Mesenchymal stem cell (in vitro differentiated cells and primary cell): ENCODE results near the gene BBS10.

Experiments
- DNase-seq: peaks from one replicate; pipeline ENCODE4 v3.0.0-alpha.2; 2013
- H2AFZ ChIP-seq: one replicate; pipeline ENCODE4 v1.6.1; 2013; ENCODE audit warnings: low read depth, mild to moderate bottlenecking, control low read depth, inconsistent platforms, low read length, moderate library complexity
- H2AK5ac ChIP-seq: 2 replicates; pipeline ENCODE4 v1.6.1; 2013; ENCODE audit warnings: low read length, moderate library complexity, mild to moderate bottlenecking, inconsistent platforms; ENCODE audit not compliant: severe bottlenecking
- H2BK120ac ChIP-seq: one replicate; pipeline ENCODE4 v1.6.1; 2013; ENCODE audit warnings: low read depth, mild to moderate bottlenecking, inconsistent platforms, low read length, moderate library complexity
- H2BK12ac ChIP-seq, 2 experiments: one replicate each; pipeline ENCODE4 v1.6.1; 2013; ENCODE audit warnings: inconsistent platforms in 2 of 2, low read length in 2 of 2, mild to moderate bottlenecking in 2 of 2, moderate library complexity in 2 of 2, control low read depth in 1 of 2
- H2BK15ac ChIP-seq: one replicate; pipeline ENCODE4 v1.6.1; 2013; ENCODE audit warnings: mild to moderate bottlenecking, low read depth, inconsistent platforms; ENCODE audit not compliant: poor library complexity, severe bottlenecking
- H2BK5ac ChIP-seq: 2 replicates; pipeline ENCODE4 v1.6.1; 2013; ENCODE audit warnings: low read depth, mild to moderate bottlenecking, low read length, control low read depth, inconsistent platforms; ENCODE audit not compliant: poor library complexity, severe bottlenecking
- H3K14ac ChIP-seq, 2 experiments: one replicate each; pipeline ENCODE4 v1.6.1; 2013; ENCODE audit warnings: inconsistent platforms in 2 of 2, low read length in 2 of 2, control low read depth in 1 of 2, mild to moderate bottlenecking in 1 of 2, moderate library complexity in 1 of 2
- H3K18ac ChIP-seq, 2 experiments: one replicate each; pipeline ENCODE4 v1.6.1; 2013; ENCODE audit warnings: inconsistent platforms in 2 of 2, low read length in 2 of 2, control low read depth in 1 of 2, low read depth in 1 of 2, mild to moderate bottlenecking in 1 of 2
- H3K23ac ChIP-seq, 2 experiments: one replicate each; pipeline ENCODE4 v1.6.1; 2013; ENCODE audit warnings: inconsistent platforms in 2 of 2, low read length in 2 of 2, mild to moderate bottlenecking in 2 of 2, moderate library complexity in 2 of 2, control low read depth in 1 of 2
- H3K27ac ChIP-seq: 2 replicates; pipeline ENCODE4 v1.5.1; 2013; ENCODE audit warnings: mild to moderate bottlenecking, moderate library complexity, low read length, control low read depth, inconsistent platforms; ENCODE audit not compliant: poor library complexity, severe bottlenecking
- H3K27me3 ChIP-seq, 2 experiments: 2 replicates each; pipeline versions ENCODE4 v1.6.1 to v1.7.0; 2013; ENCODE audit warnings: low read length in 2 of 2, mild to moderate bottlenecking in 2 of 2, moderate library complexity in 2 of 2, control low read depth in 1 of 2, inconsistent platforms in 1 of 2; ENCODE audit not compliant: control insufficient read depth in 1 of 2, insufficient read depth in 1 of 2
- H3K36me3 ChIP-seq, 2 experiments: 2 replicates each; pipeline versions ENCODE4 v1.6.1 to v1.7.0; 2013; ENCODE audit warnings: low read length in 2 of 2, control low read depth in 1 of 2, inconsistent platforms in 1 of 2, low read depth in 1 of 2, mild to moderate bottlenecking in 1 of 2; ENCODE audit not compliant: insufficient read depth in 2 of 2, control insufficient read depth in 1 of 2
- H3K4ac ChIP-seq, 2 experiments: one replicate each; pipeline ENCODE4 v1.6.1; 2013; ENCODE audit warnings: inconsistent platforms in 2 of 2, low read length in 2 of 2, mild to moderate bottlenecking in 2 of 2, moderate library complexity in 2 of 2, control low read depth in 1 of 2, low read depth in 1 of 2
- H3K4me1 ChIP-seq: 2 replicates; pipeline ENCODE4 v1.6.1; 2013; ENCODE audit warnings: low read depth, low read length, control low read depth; ENCODE audit not compliant: control insufficient read depth, insufficient read depth
- H3K4me2 ChIP-seq: 2 replicates; pipeline ENCODE4 v1.6.1; 2013; ENCODE audit warnings: low read length, mild to moderate bottlenecking, inconsistent platforms; ENCODE audit not compliant: poor library complexity, severe bottlenecking
- H3K4me3 ChIP-seq, 2 experiments: 2 replicates each; pipeline versions ENCODE4 v1.5.1 to v1.7.0; 2013; ENCODE audit warnings: low read length in 2 of 2, mild to moderate bottlenecking in 2 of 2, control low read depth in 1 of 2, low read depth in 1 of 2; ENCODE audit not compliant: insufficient read depth in 1 of 2
- H3K79me1 ChIP-seq: replicated peaks from 2 replicates; pipeline ENCODE4 v1.6.1; 2013; ENCODE audit warnings: mild to moderate bottlenecking, control low read depth, low read length, inconsistent platforms; ENCODE audit not compliant: poor library complexity, severe bottlenecking
- H3K9ac ChIP-seq: 2 replicates; pipeline ENCODE4 v1.7.0; 2013; ENCODE audit warnings: mild to moderate bottlenecking, low read length, moderate library complexity
- H3K9me3 ChIP-seq: 2 replicates; pipeline ENCODE4 v1.7.0; 2013; ENCODE audit warnings: mild to moderate bottlenecking, low read length; ENCODE audit not compliant: control insufficient read depth
- H4K8ac ChIP-seq: one replicate; pipeline ENCODE4 v1.6.1; 2013; ENCODE audit warnings: inconsistent platforms, mild to moderate bottlenecking, low read length, moderate library complexity
- H4K91ac ChIP-seq: one replicate; pipeline ENCODE4 v1.6.1; 2013; ENCODE audit warnings: mild to moderate bottlenecking, low read length, inconsistent platforms
- WGBS: methylation state at CpG from one replicate; pipeline ENCODE4 v1.1.7; 2013; ENCODE audit warnings: mixed read lengths; 5-methylcytosine and 5-hydroxymethylcytosine counted together

BBS10 gene

GRCh38 chr12:76313299-76313698 is 34.9 kb downstream of the BBS10 start:
- 80% methylated on average over 8 of the region's 9 CpGs for WGBS

GRCh38 chr12:76312315-76312714 is 35.9 kb downstream of the BBS10 start:
- peak; percentile 22 for DNase-seq
- no peak overlapping the region for H3K27ac ChIP-seq

More at GRCh38 chr12:76313299-76313698, 34.9 kb downstream of the BBS10 start:
- H2BK5ac ChIP-seq: no peak overlapping the region
- no peak overlapping the region for H3K18ac ChIP-seq
- H3K9ac ChIP-seq: no peak overlapping the region
- no peaks in the 10 kb centered on the region for H3K36me3 ChIP-seq
- H4K91ac ChIP-seq: no peak overlapping the region
- no peak overlapping the region for H4K8ac ChIP-seq
- no peaks in the 10 kb centered on the region for H3K79me1 ChIP-seq
- no peaks in the 10 kb centered on the region for H3K9me3 ChIP-seq
- no peak overlapping the region for H3K4me3 ChIP-seq
- peak overlapping the region; percentile 19 for H2AK5ac ChIP-seq
- no peak overlapping the region for H3K23ac ChIP-seq
- no peak for DNase-seq
- no peak overlapping the region for H3K27ac ChIP-seq
- H3K27me3 ChIP-seq: no peaks in the 10 kb centered on the region
- H3K4me2 ChIP-seq: no peak overlapping the region
- no peak overlapping the region for H3K4ac ChIP-seq
- H2BK120ac ChIP-seq: no peak overlapping the region
- no peak overlapping the region for H2BK15ac ChIP-seq
- H2AFZ ChIP-seq: no peak overlapping the region
- peaks cover 5% of the 10 kb centered on the region for H3K4me1 ChIP-seq
- no peak overlapping the region for H3K14ac ChIP-seq
- no peak overlapping the region for H2BK12ac ChIP-seq

GRCh38 chr12:76311796-76312195 is 36.4 kb downstream of the BBS10 start:
- Histone ChIP-seq H2BK15ac (no peak overlapping the region), H4K8ac (no peak overlapping the region), H3K4ac (no peak overlapping the region), H2BK12ac (no peak overlapping the region), H4K91ac (no peak overlapping the region), H2BK5ac (no peak overlapping the region), H3K14ac (no peak overlapping the region), H2AFZ (no peak overlapping the region), H3K4me3 (no peak overlapping the region), H3K23ac (no peak overlapping the region), H2AK5ac (no peak overlapping the region), H3K79me1 (no peaks in the 10 kb centered on the region), H2BK120ac (no peak overlapping the region), H3K18ac (no peak overlapping the region), H3K27me3 (no peaks in the 10 kb centered on the region), H3K4me2 (no peak overlapping the region), H3K9ac (no peak overlapping the region), H3K4me1 (peaks cover 5% of the 10 kb centered on the region), H3K9me3 (no peaks in the 10 kb centered on the region), H3K27ac (no peak overlapping the region), H3K36me3 (no peaks in the 10 kb centered on the region)
- no CpG with 5 or more reads among the region's 3 CpGs for WGBS
- DNase-seq: peak; percentile 42

More at GRCh38 chr12:76312315-76312714, 35.9 kb downstream of the BBS10 start:
- Histone ChIP-seq H3K4me3 (no peak overlapping the region), H4K8ac (no peak overlapping the region), H3K79me1 (no peaks in the 10 kb centered on the region), H3K4ac (no peak overlapping the region), H3K27me3 (no peaks in the 10 kb centered on the region), H2BK120ac (no peak overlapping the region), H2BK12ac (peak overlapping the region in 1 of 2 experiments; percentile 31), H2BK15ac (no peak overlapping the region), H3K9me3 (no peaks in the 10 kb centered on the region), H3K36me3 (no peaks in the 10 kb centered on the region), H3K18ac (peak overlapping the region in 1 of 2 experiments; percentile 2), H3K4me2 (no peak overlapping the region), H2AFZ (no peak overlapping the region), H3K23ac (no peak overlapping the region), H3K14ac (no peak overlapping the region), H3K9ac (no peak overlapping the region), H2BK5ac (no peak overlapping the region), H4K91ac (no peak overlapping the region), H3K4me1 (peaks cover 5% of the 10 kb centered on the region), H2AK5ac (peak overlapping the region; percentile 88)
- WGBS: 95% methylated on average over 7 of the region's 7 CpGs

GRCh38 chr12:76310110-76310509 is 38.1 kb downstream of the BBS10 start:
- no peak overlapping the region for H3K9ac ChIP-seq
- no peaks in the 10 kb centered on the region for H3K79me1 ChIP-seq
- no peak overlapping the region for H3K23ac ChIP-seq
- peak overlapping the region in 1 of 2 experiments; percentile 47 for H2BK12ac ChIP-seq
- no peak overlapping the region for H3K14ac ChIP-seq
- H3K4me1 ChIP-seq: peaks cover 5% of the 10 kb centered on the region
- H3K4me2 ChIP-seq: no peak overlapping the region
- H3K9me3 ChIP-seq: no peaks in the 10 kb centered on the region
- peak overlapping the region; percentile 58 for H2AK5ac ChIP-seq
- no peak overlapping the region for H2AFZ ChIP-seq
- DNase-seq: no peak
- H2BK15ac ChIP-seq: no peak overlapping the region
- no peak overlapping the region for H3K18ac ChIP-seq
- no peak overlapping the region for H3K4me3 ChIP-seq
- no peak overlapping the region for H4K8ac ChIP-seq
- no peaks in the 10 kb centered on the region for H3K27me3 ChIP-seq
- H3K27ac ChIP-seq: peak overlapping the region; percentile 63
- H3K4ac ChIP-seq: no peak overlapping the region
- H2BK5ac ChIP-seq: no peak overlapping the region
- no peak overlapping the region for H2BK120ac ChIP-seq
- H3K36me3 ChIP-seq: no peaks in the 10 kb centered on the region
- H4K91ac ChIP-seq: no peak overlapping the region
